Gastroesophageal sphincter (tissue), 3 donors: ENCODE results near the gene SYCP2L.

Experiments used
- EP300 ChIP-seq: sonication (generic); formaldehyde crosslinking; IDR thresholded peaks from one replicate; pipeline ENCODE4 v1.6.1; 2017; ENCODE audit warnings: antibody characterized with exemption, mild to moderate bottlenecking
- POLR2A ChIP-seq, 2 donors: fragments of 450-650 bp; IDR thresholded peaks; one replicate each; pipeline ENCODE4 v1.6.1; 2017; ENCODE audit warnings: antibody characterized with exemption in 2 of 2, mild to moderate bottlenecking in 2 of 2, moderate library complexity in 1 of 2
- POLR2AphosphoS5 ChIP-seq: sonication (generic); formaldehyde crosslinking; IDR thresholded peaks from one replicate; pipeline ENCODE4 v1.6.1; 2017; ENCODE audit warnings: antibody characterized with exemption
- TF ChIP-seq, protein P1 (sequence below), 4 experiments: fragments of 200-600 bp in 2 of 4; fragments of 450-650 bp in 2 of 4; sonication (generic) in 1 of 4; IDR thresholded peaks; one replicate each; pipeline ENCODE4 v1.5.1; 2017 to 2019; ENCODE audit warnings: antibody characterized with exemption in 4 of 4, mild to moderate bottlenecking in 2 of 4, moderate library complexity in 2 of 4

DNA sequence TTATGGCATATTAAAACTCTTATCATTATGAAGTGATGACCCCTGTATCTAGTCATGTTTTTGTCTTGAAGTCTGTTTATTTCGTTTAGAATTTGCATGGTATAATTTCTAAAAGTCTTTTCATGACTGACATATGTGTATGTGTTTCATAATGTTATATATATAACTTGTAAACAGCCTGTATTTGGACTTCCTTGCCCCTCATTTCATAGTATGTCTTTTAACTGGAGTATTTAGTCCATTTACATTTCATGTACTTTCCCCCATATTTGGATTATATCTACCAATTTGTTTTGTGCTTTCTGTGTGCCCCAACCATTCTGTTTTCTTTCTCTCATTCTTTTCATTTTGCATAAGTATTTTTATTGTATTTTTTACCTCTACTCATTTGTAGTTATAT, 59.0 kb downstream of the SYCP2L start:
- TF ChIP-seq, protein P1, sequence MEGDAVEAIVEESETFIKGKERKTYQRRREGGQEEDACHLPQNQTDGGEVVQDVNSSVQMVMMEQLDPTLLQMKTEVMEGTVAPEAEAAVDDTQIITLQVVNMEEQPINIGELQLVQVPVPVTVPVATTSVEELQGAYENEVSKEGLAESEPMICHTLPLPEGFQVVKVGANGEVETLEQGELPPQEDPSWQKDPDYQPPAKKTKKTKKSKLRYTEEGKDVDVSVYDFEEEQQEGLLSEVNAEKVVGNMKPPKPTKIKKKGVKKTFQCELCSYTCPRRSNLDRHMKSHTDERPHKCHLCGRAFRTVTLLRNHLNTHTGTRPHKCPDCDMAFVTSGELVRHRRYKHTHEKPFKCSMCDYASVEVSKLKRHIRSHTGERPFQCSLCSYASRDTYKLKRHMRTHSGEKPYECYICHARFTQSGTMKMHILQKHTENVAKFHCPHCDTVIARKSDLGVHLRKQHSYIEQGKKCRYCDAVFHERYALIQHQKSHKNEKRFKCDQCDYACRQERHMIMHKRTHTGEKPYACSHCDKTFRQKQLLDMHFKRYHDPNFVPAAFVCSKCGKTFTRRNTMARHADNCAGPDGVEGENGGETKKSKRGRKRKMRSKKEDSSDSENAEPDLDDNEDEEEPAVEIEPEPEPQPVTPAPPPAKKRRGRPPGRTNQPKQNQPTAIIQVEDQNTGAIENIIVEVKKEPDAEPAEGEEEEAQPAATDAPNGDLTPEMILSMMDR (IDR thresholded peaks at IDR 0.05) = no peak
- no peak for TF ChIP-seq POLR2AphosphoS5
- TF ChIP-seq POLR2A (IDR thresholded peaks at IDR 0.05) = no peak
- TF ChIP-seq EP300 = no peak
